ACC112 (cell line): ENCODE data around the gene TFDP1.

Experiments
- H2AFZ ChIP-seq: fragments of 200-600 bp; sonication (generic); one replicate; pipeline ENCODE4 v1.6.0; 2017; ENCODE audit warnings: antibody characterized with exemption, low read length; ENCODE audit not compliant: unreplicated experiment
- H3K27ac ChIP-seq: fragments of 200-600 bp; sonication (generic); 2 replicates; pipeline ENCODE4 v1.5.1; 2014; ENCODE audit warnings: low read depth, mild to moderate bottlenecking, antibody characterized with exemption, low read length, moderate library complexity
- H3K27me3 ChIP-seq: fragments of 200-600 bp; sonication (generic); 2 replicates; pipeline ENCODE4 v1.6.1; 2014; ENCODE audit warnings: mild to moderate bottlenecking, antibody characterized with exemption, low read length, moderate library complexity, mixed read lengths; ENCODE audit not compliant: insufficient read depth
- H3K36me3 ChIP-seq: fragments of 200-600 bp; sonication (generic); 2 replicates; pipeline ENCODE4 v1.6.1; 2016; ENCODE audit warnings: mild to moderate bottlenecking, antibody characterized with exemption, low read length, moderate library complexity, mixed read lengths; ENCODE audit not compliant: insufficient read depth
- H3K4me1 ChIP-seq: fragments of 200-600 bp; sonication (generic); one replicate; pipeline ENCODE4 v1.6.1; 2016; ENCODE audit warnings: low read length, mixed read lengths; ENCODE audit not compliant: insufficient read depth, unreplicated experiment, control insufficient read depth
- H3K4me3 ChIP-seq: fragments of 200-600 bp; sonication (generic); 2 replicates; pipeline ENCODE4 v1.5.1; 2014; ENCODE audit warnings: mild to moderate bottlenecking, low read depth, low read length
- H3K79me2 ChIP-seq: fragments of 200-600 bp; sonication (generic); one replicate; pipeline ENCODE4 v1.6.0; 2016; ENCODE audit warnings: low read length; ENCODE audit not compliant: control insufficient read depth, unreplicated experiment, insufficient read depth

TFDP1 gene

GRCh38 chr13:113584205-113584869, at the start of gene TFDP1:
Gene TFDP1 (plus strand): TSS chr13:113584753. CDS start chr13:113585838, 1,085 bp downstream.
- Histone ChIP-seq H3K27ac (no peak within 1 kb of the TSS), H3K79me2 (peaks cover 41% of the 10 kb centered on the region), H3K4me3 (peak within 1 kb of the TSS; percentile 95), H3K4me1 (peaks cover 17% of the 10 kb centered on the region), H3K27me3 (no peaks in the 10 kb centered on the region), H3K36me3 (peaks cover 24% of the 10 kb centered on the region; the same call in 1 of the 2 replicates), H2AFZ (peak within 1 kb of the TSS; percentile 38)

GRCh38 chr13:113535381-113535781, 49.2 kb upstream of the TFDP1 start:
- no peaks in the 10 kb centered on the region for H3K27me3 ChIP-seq
- H3K4me3 ChIP-seq, result no peak overlapping the region
- peaks cover 2% of the 10 kb centered on the region for H3K79me2 ChIP-seq
- peaks cover 29% of the 10 kb centered on the region for H3K36me3 ChIP-seq
- H3K27ac ChIP-seq, result no peak overlapping the region
- no peak overlapping the region for H2AFZ ChIP-seq
- H3K4me1 ChIP-seq, result no peaks in the 10 kb centered on the region

GRCh38 chr13:113536461-113537110, 48.0 kb upstream of the TFDP1 start:
- no peak overlapping the region for H3K4me3 ChIP-seq
- H3K27ac ChIP-seq, result no peak overlapping the region
- no peaks in the 10 kb centered on the region for H3K27me3 ChIP-seq
- H2AFZ ChIP-seq, result no peak overlapping the region
- peaks cover 35% of the 10 kb centered on the region for H3K36me3 ChIP-seq
- H3K4me1 ChIP-seq, result no peaks in the 10 kb centered on the region
- H3K79me2 ChIP-seq, result peaks cover 8% of the 10 kb centered on the region

GRCh38 chr13:113537205-113537604, 47.3 kb upstream of the TFDP1 start:
- H3K36me3 ChIP-seq, result peaks cover 35% of the 10 kb centered on the region
- H2AFZ ChIP-seq, result no peak overlapping the region
- H3K27ac ChIP-seq, result no peak overlapping the region
- no peak overlapping the region for H3K4me3 ChIP-seq
- no peaks in the 10 kb centered on the region for H3K4me1 ChIP-seq
- H3K79me2 ChIP-seq, result peaks cover 9% of the 10 kb centered on the region
- no peaks in the 10 kb centered on the region for H3K27me3 ChIP-seq

GRCh38 chr13:113537909-113538688, 46.5 kb upstream of the TFDP1 start:
- Histone ChIP-seq H2AFZ (no peak overlapping the region), H3K4me3 (no peak overlapping the region), H3K4me1 (no peaks in the 10 kb centered on the region), H3K36me3 (peaks cover 35% of the 10 kb centered on the region), H3K27me3 (no peaks in the 10 kb centered on the region), H3K27ac (no peak overlapping the region), H3K79me2 (peaks cover 15% of the 10 kb centered on the region)

- Histone ChIP-seq H3K4me1 (no peaks in the 10 kb centered on the region), H3K79me2 (peaks cover 17% of the 10 kb centered on the region), H3K36me3 (peaks cover 35% of the 10 kb centered on the region), H3K27me3 (no peaks in the 10 kb centered on the region), H3K4me3 (no peak overlapping the region), H2AFZ (no peak overlapping the region), H3K27ac (no peak overlapping the region)
These were observed 45.9 kb upstream of the TFDP1 start for GRCh38 chr13:113538689-113539058.

GRCh38 chr13:113539176-113539575, 45.4 kb upstream of the TFDP1 start:
- Histone ChIP-seq H3K27me3 (no peaks in the 10 kb centered on the region), H3K27ac (no peak overlapping the region), H3K4me3 (no peak overlapping the region), H3K79me2 (peaks cover 22% of the 10 kb centered on the region), H2AFZ (no peak overlapping the region), H3K36me3 (peaks cover 35% of the 10 kb centered on the region), H3K4me1 (no peaks in the 10 kb centered on the region)

GRCh38 chr13:113539822-113540221, 44.7 kb upstream of the TFDP1 start:
- Histone ChIP-seq H2AFZ (no peak overlapping the region), H3K36me3 (peaks cover 37% of the 10 kb centered on the region), H3K27me3 (no peaks in the 10 kb centered on the region), H3K27ac (no peak overlapping the region), H3K79me2 (peaks cover 29% of the 10 kb centered on the region), H3K4me3 (no peak overlapping the region), H3K4me1 (peaks cover under 1% of the 10 kb centered on the region)

- Histone ChIP-seq H3K27me3 (no peaks in the 10 kb centered on the region), H3K79me2 (peaks cover 34% of the 10 kb centered on the region), H3K36me3 (peaks cover 38% of the 10 kb centered on the region), H3K4me1 (peaks cover 8% of the 10 kb centered on the region), H3K27ac (no peak overlapping the region), H2AFZ (no peak overlapping the region), H3K4me3 (no peak overlapping the region)
These were observed 44.0 kb upstream of the TFDP1 start for GRCh38 chr13:113540523-113540922.

GRCh38 chr13:113542751-113543424, 41.7 kb upstream of the TFDP1 start:
- Histone ChIP-seq H3K79me2 (peaks cover 50% of the 10 kb centered on the region), H3K4me1 (peaks cover 9% of the 10 kb centered on the region), H2AFZ (no peak overlapping the region), H3K4me3 (no peak overlapping the region), H3K36me3 (peaks cover 38% of the 10 kb centered on the region), H3K27me3 (no peaks in the 10 kb centered on the region), H3K27ac (no peak overlapping the region)
